ENCODE data around the gene FRMD4B. TPM values are rescaled to one million over a fixed set of nuclear protein-coding genes. Genes with fewer than 3 reads are reported as not detected.

FRMD4B gene
- total and polyA plus RNA-seq, 2 donors (not counting 3 experiments of a cell fraction or from before 2014, with no cell fraction given): 66.4 to 89.7 TPM

- H3K27me3 ChIP-seq (ENCODE audit: control insufficient read depth in 2 of 2, insufficient read depth in 2 of 2, low read length in 2 of 2): no peaks in the 10 kb centered on the region
Observed at GRCh38 chr3:69197922-69198530, 187.9 kb downstream of the FRMD4B start.

GRCh38 chr3:69197455-69197854, 188.4 kb downstream of the FRMD4B start:
- dilution Hi-C loops (cut with MboI; ENCODE audit: extremely low pct_ligation_motif_present, low sequenced_read_pairs): no loop called here
- DNase-seq (ENCODE audit: low read depth, low spot score): no peak
- no peak for FAIRE-seq
- Histone ChIP-seq H3K27ac (ENCODE audit: insufficient read depth, low read depth, low read length) (no peak overlapping the region), H2AFZ (ENCODE audit: low read depth, low read length) (no peak overlapping the region), H3K4me1 (ENCODE audit: control insufficient read depth, extremely low read depth, insufficient read depth, low read length) (peaks cover 53% of the 10 kb centered on the region), H3K9ac (replicated peaks; ENCODE audit: extremely low read depth, insufficient read depth, low read length) (no peak overlapping the region), H3K79me2 (ENCODE audit: control insufficient read depth, insufficient read depth, low read length) (no peaks in the 10 kb centered on the region), H3K9me1 (replicated peaks; ENCODE audit: control insufficient read depth, extremely low read depth, insufficient read depth, low read length) (no peaks in the 10 kb centered on the region), H3K36me3 (ENCODE audit: control insufficient read depth in 2 of 2, extremely low read depth in 1 of 2, insufficient read depth in 2 of 2, low read length in 2 of 2) (peaks cover 5 to 27% of the 10 kb centered on the region in 2 experiments), H3K27me3 (ENCODE audit: control insufficient read depth in 2 of 2, insufficient read depth in 2 of 2, low read length in 2 of 2) (no peaks in the 10 kb centered on the region), H4K20me1 (replicated peaks; ENCODE audit: control insufficient read depth, extremely low read depth, insufficient read depth, low read length) (no peaks in the 10 kb centered on the region), H3K9me3 (replicated peaks; ENCODE audit: control insufficient read depth, insufficient read depth, low read length) (no peaks in the 10 kb centered on the region), H3K4me2 (ENCODE audit: insufficient read depth, low read length) (no peak overlapping the region), H3K4me3 (replicated peaks in 1 of 3; ENCODE audit: insufficient read depth in 1 of 3, low read depth in 1 of 3, low read length in 3 of 3) (no peak overlapping the region)
- no TSS peak for BruUV-seq (replicated peaks)
- intact Hi-C loops (cut with micrococcal nuclease): loop anchor here (5.0 kb wide), 1 partner anchor 40 kb away; no protein-coding TSS in a partner anchor
- ChIA-PET CTCF (interaction anchor here (2.0 kb wide), 1 partner anchor 16 kb away, joined by 5 read pairs; no protein-coding TSS in a partner anchor), POLR2A (no interaction called here)
- TF ChIP-seq EZH2 (IDR thresholded peaks at IDR 0.05; ENCODE audit: borderline replicate concordance, low read depth, low read length, severe bottlenecking) (no peak), POLR2AphosphoS5 (IDR thresholded peaks at IDR 0.05; ENCODE audit: insufficient read depth, low read depth, low read length) (no peak), CTCF (IDR thresholded peaks at IDR 0.05; ENCODE audit: extremely low read depth in 1 of 2, insufficient read depth in 1 of 2, low read depth in 1 of 2, low read length in 2 of 2) (no peak), GATA2 (IDR thresholded peaks at IDR 0.05; ENCODE audit: insufficient read depth, insufficient read length, low read depth, low read length) (no peak), POLR2A (IDR thresholded peaks at IDR 0.05; ENCODE audit: low read depth, low read length) (no peak), FOS (IDR thresholded peaks at IDR 0.05; ENCODE audit: borderline replicate concordance, insufficient read depth, low read length) (no peak), JUN (IDR thresholded peaks at IDR 0.05; ENCODE audit: borderline replicate concordance, insufficient read depth, insufficient read length, low read depth) (no peak), MYC (IDR thresholded peaks at IDR 0.05; ENCODE audit: low read depth, low read length) (no peak), MAX (IDR thresholded peaks at IDR 0.05; ENCODE audit: insufficient read depth, insufficient read length) (no peak)

More at GRCh38 chr3:69197922-69198530, 187.9 kb downstream of the FRMD4B start:
- ChIA-PET POLR2A (no interaction called here), CTCF (interaction anchor here (2.0 kb wide), 1 partner anchor 16 kb away, joined by 5 read pairs; no protein-coding TSS in a partner anchor)
- no peak overlapping the region for H2AFZ ChIP-seq (ENCODE audit: low read depth, low read length)
- no peak overlapping the region for H3K27ac ChIP-seq (ENCODE audit: insufficient read depth, low read depth, low read length)
- no peaks in the 10 kb centered on the region for H3K79me2 ChIP-seq (ENCODE audit: control insufficient read depth, insufficient read depth, low read length)
- DNase-seq (ENCODE audit: low read depth, low spot score) (no peak), FAIRE-seq (no peak)
- intact Hi-C loops (cut with micrococcal nuclease): loop anchor here (5.0 kb wide), 1 partner anchor 39 kb away; no protein-coding TSS in a partner anchor
- TF ChIP-seq FOS (IDR thresholded peaks at IDR 0.05; ENCODE audit: borderline replicate concordance, insufficient read depth, low read length) (no peak), JUN (IDR thresholded peaks at IDR 0.05; ENCODE audit: borderline replicate concordance, insufficient read depth, insufficient read length, low read depth) (no peak), POLR2A (IDR thresholded peaks at IDR 0.05; ENCODE audit: low read depth, low read length) (no peak), MYC (IDR thresholded peaks at IDR 0.05; ENCODE audit: low read depth, low read length) (no peak)
- H3K9ac ChIP-seq (replicated peaks; ENCODE audit: extremely low read depth, insufficient read depth, low read length): no peak overlapping the region
- no peak overlapping the region for H3K4me2 ChIP-seq (ENCODE audit: insufficient read depth, low read length)
- H3K4me1 ChIP-seq (ENCODE audit: control insufficient read depth, extremely low read depth, insufficient read depth, low read length): peaks cover 53% of the 10 kb centered on the region
- H3K36me3 ChIP-seq (ENCODE audit: control insufficient read depth in 2 of 2, extremely low read depth in 1 of 2, insufficient read depth in 2 of 2, low read length in 2 of 2): peaks cover 5 to 25% of the 10 kb centered on the region in 2 experiments
- BruUV-seq (replicated peaks): no TSS peak
- H3K4me3 ChIP-seq (replicated peaks in 1 of 3; ENCODE audit: insufficient read depth in 1 of 3, low read depth in 1 of 3, low read length in 3 of 3): no peak overlapping the region
- H4K20me1 ChIP-seq (replicated peaks; ENCODE audit: control insufficient read depth, extremely low read depth, insufficient read depth, low read length): no peaks in the 10 kb centered on the region
- H3K9me3 ChIP-seq (replicated peaks; ENCODE audit: control insufficient read depth, insufficient read depth, low read length): no peaks in the 10 kb centered on the region
- dilution Hi-C loops (cut with MboI; ENCODE audit: extremely low pct_ligation_motif_present, low sequenced_read_pairs): no loop called here
- no peaks in the 10 kb centered on the region for H3K9me1 ChIP-seq (replicated peaks; ENCODE audit: control insufficient read depth, extremely low read depth, insufficient read depth, low read length)

Data from endothelial cell of umbilical vein (primary cell).